ENCODE data around the gene APEX1. TPM values are rescaled to one million over a fixed set of nuclear protein-coding genes. Genes with fewer than 3 reads are reported as not detected.
"Not testable (repeated sequence)": the region's sequence is repeated elsewhere in the genome, so short reads cannot be mapped to it uniquely, and the experiment has no call there.

APEX1 gene
- total RNA-seq, 1 experiment from 2014 or later = 235 TPM

- RAD21 ChIA-PET (ENCODE audit: low non-redundant PET in 1 of 2, low total read pairs in 2 of 2, uncharacterized antibody in 2 of 2, unreplicated experiment in 2 of 2) = no interaction called here
- no TSS peak for BruUV-seq (replicated peaks)
- no peaks in the 10 kb centered on the region for H4K20me1 ChIP-seq (ENCODE audit: insufficient read depth)
- no peaks in the 10 kb centered on the region for H3K79me2 ChIP-seq (ENCODE audit: insufficient read depth, low read length)
- no peak overlapping the region for H3K9ac ChIP-seq (ENCODE audit: low read length)
- ATAC-seq = no peak
- intact Hi-C loops (cut with micrococcal nuclease) = no loop called here
- H3K27me3 ChIP-seq (ENCODE audit: insufficient read depth, low read length) = no peaks in the 10 kb centered on the region
- no peak overlapping the region for H3K4me2 ChIP-seq (ENCODE audit: low read length)
- H3K9me2 ChIP-seq (ENCODE audit: insufficient read depth) = no peaks in the 10 kb centered on the region
- no peak for DNase-seq (ENCODE audit: low read depth, low spot score)
- POLR2A ChIA-PET = no interaction called here
- H3K4me3 ChIP-seq (replicated peaks in 1 of 2; ENCODE audit: low read depth in 1 of 2, low read length in 2 of 2) = no peak overlapping the region
- CTCF ChIA-PET = no interaction called here
- no peak overlapping the region for H3K27ac ChIP-seq (ENCODE audit: low read depth, low read length)
- H3K36me3 ChIP-seq (ENCODE audit: control insufficient read depth in 1 of 2, insufficient read depth in 2 of 2, low read length in 2 of 2) = peaks cover 32 to 37% of the 10 kb centered on the region in 2 experiments
- no peak overlapping the region for H2AFZ ChIP-seq (ENCODE audit: low read depth, low read length, poor library complexity, severe bottlenecking)
- TF ChIP-seq REST (IDR thresholded peaks at IDR 0.05; ENCODE audit: low read depth) = no peak
- TF ChIP-seq TCF7L2 (IDR thresholded peaks at IDR 0.05; ENCODE audit: borderline replicate concordance, extremely low read depth, insufficient read depth, insufficient read length) = no peak
- TF ChIP-seq RAD21 (IDR thresholded peaks at IDR 0.05; ENCODE audit: low read depth) = no peak
- no peak for TF ChIP-seq YY1 (IDR thresholded peaks at IDR 0.05; ENCODE audit: extremely low read depth, insufficient replicate concordance, low read depth, low read length)
- TF ChIP-seq FOSL1 (IDR thresholded peaks at IDR 0.05; ENCODE audit: low read depth) = no peak
- no peak for TF ChIP-seq JUND (IDR thresholded peaks at IDR 0.05)
- TF ChIP-seq EZH2phosphoT487 (IDR thresholded peaks at IDR 0.05; ENCODE audit: borderline replicate concordance) = no peak
- TF ChIP-seq CTCF (IDR thresholded peaks at IDR 0.05 in 2 of 3, conservative IDR thresholded peaks at IDR 0.05 in 1 of 3; ENCODE audit: borderline replicate concordance in 1 of 3, insufficient read depth in 1 of 3, low read depth in 2 of 3, low read length in 2 of 3) = no peak
- TF ChIP-seq POLR2AphosphoS5 (IDR thresholded peaks at IDR 0.05; ENCODE audit: low read depth, low read length) = no peak
- H3K9me3 ChIP-seq (ENCODE audit: control insufficient read depth in 1 of 2, insufficient read depth in 1 of 2, low read depth in 1 of 2, low read length in 2 of 2) = no peaks in the 10 kb centered on the region
- no peaks in the 10 kb centered on the region for H3K4me1 ChIP-seq (ENCODE audit: control insufficient read depth in 1 of 2, insufficient read depth in 2 of 2, low read length in 2 of 2)
These were observed 8.1 kb upstream of the APEX1 start for GRCh38 chr14:20446889-20447288.

- TSS peak; percentile 7 for BruUV-seq (replicated peaks)
- H3K27me3 ChIP-seq (ENCODE audit: insufficient read depth, low read length); H3K27ac ChIP-seq (ENCODE audit: low read depth, low read length); H3K4me2 ChIP-seq (ENCODE audit: low read length); H4K20me1 ChIP-seq (ENCODE audit: insufficient read depth); DNase-seq (ENCODE audit: low read depth, low spot score); intact Hi-C loops (cut with micrococcal nuclease); POLR2A ChIA-PET; RAD21 ChIA-PET (ENCODE audit: low non-redundant PET in 1 of 2, low total read pairs in 2 of 2, uncharacterized antibody in 2 of 2, unreplicated experiment in 2 of 2); CTCF ChIA-PET; ATAC-seq; H3K4me3 ChIP-seq (replicated peaks in 1 of 2; ENCODE audit: low read depth in 1 of 2, low read length in 2 of 2); H3K9me2 ChIP-seq (ENCODE audit: insufficient read depth); H3K9ac ChIP-seq (ENCODE audit: low read length); H3K9me3 ChIP-seq (ENCODE audit: control insufficient read depth in 1 of 2, insufficient read depth in 1 of 2, low read depth in 1 of 2, low read length in 2 of 2); H2AFZ ChIP-seq (ENCODE audit: low read depth, low read length, poor library complexity, severe bottlenecking): not testable (repeated sequence)
- H3K36me3 ChIP-seq (ENCODE audit: control insufficient read depth in 1 of 2, insufficient read depth in 2 of 2, low read length in 2 of 2) = peaks cover 31 to 47% of the 10 kb centered on the region in 2 experiments
- H3K79me2 ChIP-seq (ENCODE audit: insufficient read depth, low read length) = peaks cover 41% of the 10 kb centered on the region
- H3K4me1 ChIP-seq (ENCODE audit: control insufficient read depth in 1 of 2, insufficient read depth in 2 of 2, low read length in 2 of 2) = peaks cover 9 to 15% of the 10 kb centered on the region in 2 experiments; a peak in 3 of 4 replicates
These were observed 2.2 kb upstream of the APEX1 start for GRCh38 chr14:20452831-20453230.
